GM12801 (cell line): Measurements from ENCODE around the gene FBP1.

ENCODE experiments used
- CTCF ChIP-seq: IDR thresholded peaks from one replicate; pipeline ENCODE4 v1.5.1; 2011; ENCODE audit warnings: control low read depth; ENCODE audit not compliant: insufficient read length; ENCODE audit errors: extremely low read depth

The FBP1 gene

GRCh38 chr9:94666364-94667099 is 27.2 kb upstream of the FBP1 start:
- no peak for TF ChIP-seq CTCF

GRCh38 chr9:94665613-94666012 is 26.3 kb upstream of the FBP1 start:
- TF ChIP-seq CTCF, result no peak

- no peak for TF ChIP-seq CTCF
These were observed 25.5 kb upstream of the FBP1 start for GRCh38 chr9:94664801-94665200.

- TF ChIP-seq CTCF, result no peak
These were observed 24.3 kb upstream of the FBP1 start for GRCh38 chr9:94663640-94664039.

GRCh38 chr9:94663140-94663539 is 23.8 kb upstream of the FBP1 start:
- no peak for TF ChIP-seq CTCF

- no peak for TF ChIP-seq CTCF
These were observed 17.9 kb upstream of the FBP1 start for GRCh38 chr9:94657021-94657725.

- TF ChIP-seq CTCF, result no peak
These were observed 16.9 kb upstream of the FBP1 start for GRCh38 chr9:94656200-94656599.
